Liver (tissue), 3 donors: ENCODE data around the gene CACNA1A.

Source experiments
- ATF3 ChIP-seq: IDR thresholded peaks from 2 replicates; pipeline ENCODE4 v1.6.1; 2016; ENCODE audit warnings: antibody characterized with exemption
- HNF4G ChIP-seq: IDR thresholded peaks from 2 replicates; pipeline ENCODE4 v1.6.1; 2016; ENCODE audit warnings: antibody characterized with exemption
- MAX ChIP-seq: IDR thresholded peaks from 2 replicates; pipeline ENCODE4 v1.6.1; 2016; ENCODE audit warnings: antibody characterized with exemption
- REST ChIP-seq: IDR thresholded peaks from 2 replicates; pipeline ENCODE4 v1.6.1; 2016; ENCODE audit warnings: antibody characterized with exemption, mild to moderate bottlenecking
- SP1 ChIP-seq: IDR thresholded peaks from 2 replicates; pipeline ENCODE4 v1.6.1; 2018; ENCODE audit warnings: antibody characterized with exemption, mild to moderate bottlenecking
- YY1 ChIP-seq: IDR thresholded peaks from 2 replicates; pipeline ENCODE4 v1.6.1; 2016; ENCODE audit warnings: antibody characterized with exemption, mild to moderate bottlenecking
- TF ChIP-seq, protein P1 (sequence below): fragments of 150-350 bp; IDR thresholded peaks from 2 replicates; pipeline ENCODE4 v1.5.1; 2017; ENCODE audit warnings: improper control_type of control experiment, low read depth, low read length; ENCODE audit not compliant: missing input control
- TF ChIP-seq, protein P2 (sequence below): IDR thresholded peaks from 2 replicates; pipeline ENCODE4 v1.6.1; 2016; ENCODE audit warnings: antibody characterized with exemption
- donor health status: healthy.
- donor health status: healthy.

DNA sequence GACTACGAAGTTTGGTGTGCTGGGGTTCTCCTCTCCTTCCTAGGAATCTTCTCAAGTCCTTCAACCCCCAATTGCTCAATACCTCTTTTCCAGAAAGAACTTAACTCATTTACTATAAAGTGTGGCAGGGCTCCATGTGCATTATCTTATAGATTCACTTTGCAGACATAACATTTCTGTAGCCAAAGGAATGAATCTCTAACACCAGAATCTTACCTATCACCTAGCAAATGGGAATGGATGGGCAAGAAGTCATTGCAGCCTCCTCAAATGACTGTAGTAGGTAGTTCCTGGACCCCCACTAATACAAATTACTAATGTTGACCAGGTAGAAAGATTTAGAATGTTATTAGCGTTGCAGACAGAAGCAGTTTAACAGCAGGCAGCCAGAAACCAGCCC is 5.7 kb upstream of the CACNA1A start:
- TF ChIP-seq, protein P1, sequence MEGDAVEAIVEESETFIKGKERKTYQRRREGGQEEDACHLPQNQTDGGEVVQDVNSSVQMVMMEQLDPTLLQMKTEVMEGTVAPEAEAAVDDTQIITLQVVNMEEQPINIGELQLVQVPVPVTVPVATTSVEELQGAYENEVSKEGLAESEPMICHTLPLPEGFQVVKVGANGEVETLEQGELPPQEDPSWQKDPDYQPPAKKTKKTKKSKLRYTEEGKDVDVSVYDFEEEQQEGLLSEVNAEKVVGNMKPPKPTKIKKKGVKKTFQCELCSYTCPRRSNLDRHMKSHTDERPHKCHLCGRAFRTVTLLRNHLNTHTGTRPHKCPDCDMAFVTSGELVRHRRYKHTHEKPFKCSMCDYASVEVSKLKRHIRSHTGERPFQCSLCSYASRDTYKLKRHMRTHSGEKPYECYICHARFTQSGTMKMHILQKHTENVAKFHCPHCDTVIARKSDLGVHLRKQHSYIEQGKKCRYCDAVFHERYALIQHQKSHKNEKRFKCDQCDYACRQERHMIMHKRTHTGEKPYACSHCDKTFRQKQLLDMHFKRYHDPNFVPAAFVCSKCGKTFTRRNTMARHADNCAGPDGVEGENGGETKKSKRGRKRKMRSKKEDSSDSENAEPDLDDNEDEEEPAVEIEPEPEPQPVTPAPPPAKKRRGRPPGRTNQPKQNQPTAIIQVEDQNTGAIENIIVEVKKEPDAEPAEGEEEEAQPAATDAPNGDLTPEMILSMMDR = no peak
- TF ChIP-seq YY1 (no peak), REST (no peak), HNF4G (no peak), MAX (no peak), ATF3 (no peak), SP1 (no peak)
- TF ChIP-seq, protein P2, sequence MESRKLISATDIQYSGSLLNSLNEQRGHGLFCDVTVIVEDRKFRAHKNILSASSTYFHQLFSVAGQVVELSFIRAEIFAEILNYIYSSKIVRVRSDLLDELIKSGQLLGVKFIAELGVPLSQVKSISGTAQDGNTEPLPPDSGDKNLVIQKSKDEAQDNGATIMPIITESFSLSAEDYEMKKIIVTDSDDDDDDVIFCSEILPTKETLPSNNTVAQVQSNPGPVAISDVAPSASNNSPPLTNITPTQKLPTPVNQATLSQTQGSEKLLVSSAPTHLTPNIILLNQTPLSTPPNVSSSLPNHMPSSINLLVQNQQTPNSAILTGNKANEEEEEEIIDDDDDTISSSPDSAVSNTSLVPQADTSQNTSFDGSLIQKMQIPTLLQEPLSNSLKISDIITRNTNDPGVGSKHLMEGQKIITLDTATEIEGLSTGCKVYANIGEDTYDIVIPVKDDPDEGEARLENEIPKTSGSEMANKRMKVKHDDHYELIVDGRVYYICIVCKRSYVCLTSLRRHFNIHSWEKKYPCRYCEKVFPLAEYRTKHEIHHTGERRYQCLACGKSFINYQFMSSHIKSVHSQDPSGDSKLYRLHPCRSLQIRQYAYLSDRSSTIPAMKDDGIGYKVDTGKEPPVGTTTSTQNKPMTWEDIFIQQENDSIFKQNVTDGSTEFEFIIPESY = no peak
